ENCODE results near the gene CCM2L.
A peak's percentile ranks its signal among the peaks of the same experiment; 100 is the strongest.

The CCM2L gene

GRCh38 chr20:32010101-32010500 lies at the start of gene CCM2L:
CCM2L (plus strand) TSS chr20:32010438; CDS start chr20:32010455, 17 bp downstream.
- DNase-seq (ENCODE audit: low read depth in 2 of 3, low spot score in 1 of 3) = no peak

GRCh38 chr20:31962761-31963160 lies 47.5 kb upstream of the CCM2L start:
- DNase-seq (ENCODE audit: low read depth in 2 of 3, low spot score in 1 of 3) = no peak

- DNase-seq (ENCODE audit: low read depth in 2 of 3, low spot score in 1 of 3) = no peak
These were observed 46.3 kb upstream of the CCM2L start for GRCh38 chr20:31963889-31964288.

GRCh38 chr20:31966991-31967655 lies 43.1 kb upstream of the CCM2L start:
- no peak for DNase-seq (ENCODE audit: low read depth in 2 of 3, low spot score in 1 of 3)

GRCh38 chr20:31967830-31968249 lies 42.4 kb upstream of the CCM2L start, which contains the start of gene XKR7:
XKR7 (plus strand) TSS chr20:31968151; CDS start chr20:31968176, 25 bp downstream.
- no peak for DNase-seq (ENCODE audit: low read depth in 2 of 3, low spot score in 1 of 3)

- DNase-seq (ENCODE audit: low read depth in 2 of 3, low spot score in 1 of 3) = peak; percentile 56 to 82 (median 72)
These were observed 41.7 kb upstream of the CCM2L start for GRCh38 chr20:31968291-31969126.

- DNase-seq (ENCODE audit: low read depth in 2 of 3, low spot score in 1 of 3) = no peak
These were observed 40.2 kb upstream of the CCM2L start for GRCh38 chr20:31969991-31970390.

- DNase-seq (ENCODE audit: low read depth in 2 of 3, low spot score in 1 of 3) = no peak
These were observed 37.7 kb upstream of the CCM2L start for GRCh38 chr20:31972471-31973021.

GRCh38 chr20:31974296-31974695 lies 35.9 kb upstream of the CCM2L start:
- no peak for DNase-seq (ENCODE audit: low read depth in 2 of 3, low spot score in 1 of 3)

GRCh38 chr20:31974951-31975487 lies 35.2 kb upstream of the CCM2L start:
- no peak for DNase-seq (ENCODE audit: low read depth in 2 of 3, low spot score in 1 of 3)

GRCh38 chr20:31975874-31976273 lies 34.4 kb upstream of the CCM2L start:
- no peak for DNase-seq (ENCODE audit: low read depth in 2 of 3, low spot score in 1 of 3)

GRCh38 chr20:31977080-31977479 lies 33.2 kb upstream of the CCM2L start:
- DNase-seq (ENCODE audit: low read depth in 2 of 3, low spot score in 1 of 3) = no peak

- DNase-seq (ENCODE audit: low read depth in 2 of 3, low spot score in 1 of 3) = no peak
These were observed 30.4 kb upstream of the CCM2L start for GRCh38 chr20:31979713-31980426.

GRCh38 chr20:31981784-31982183 lies 28.5 kb upstream of the CCM2L start:
- DNase-seq (ENCODE audit: low read depth in 2 of 3, low spot score in 1 of 3) = no peak

- no peak for DNase-seq (ENCODE audit: low read depth in 2 of 3, low spot score in 1 of 3)
These were observed 25.2 kb upstream of the CCM2L start for GRCh38 chr20:31984981-31985471.

- DNase-seq (ENCODE audit: low read depth in 2 of 3, low spot score in 1 of 3) = no peak
These were observed 22.5 kb upstream of the CCM2L start for GRCh38 chr20:31987744-31988143.

- DNase-seq (ENCODE audit: low read depth in 2 of 3, low spot score in 1 of 3) = no peak
These were observed 21.7 kb upstream of the CCM2L start for GRCh38 chr20:31988430-31989015.

- DNase-seq (ENCODE audit: low read depth in 2 of 3, low spot score in 1 of 3) = no peak
These were observed 21.1 kb upstream of the CCM2L start for GRCh38 chr20:31989030-31989645.

GRCh38 chr20:31990641-31991338 lies 19.4 kb upstream of the CCM2L start:
- DNase-seq (ENCODE audit: low read depth in 2 of 3, low spot score in 1 of 3) = no peak

- no peak for DNase-seq (ENCODE audit: low read depth in 2 of 3, low spot score in 1 of 3)
These were observed 18.9 kb upstream of the CCM2L start for GRCh38 chr20:31991339-31991705.

All from stimulated activated CD4-positive, alpha-beta T cell treated with anti-CD3 and anti-CD28 coated beads, Interleukin-12 subunit alpha, Interleukin-12 subunit beta, amount 100 ng/mL, for 48 hours (primary cell).